Midbrain (tissue), 1 donor: ENCODE measurements around the gene MPST.

Experiments used
- DNase-seq: peaks from one replicate; lab custom pipeline; 2025; lab: John Stamatoyannopoulos, UW

Gene MPST

GRCh38 chr22:37000676-37001534 is 18.6 kb upstream of the MPST start:
- no peak for DNase-seq

- DNase-seq: no peak
Observed at GRCh38 chr22:37001826-37002225, 17.7 kb upstream of the MPST start.

- DNase-seq: no peak
Observed at GRCh38 chr22:37002633-37003032, 16.9 kb upstream of the MPST start.

GRCh38 chr22:37007651-37008050 is 11.9 kb upstream of the MPST start:
- DNase-seq: no peak

GRCh38 chr22:37008365-37008764 is 11.2 kb upstream of the MPST start:
- DNase-seq: no peak

GRCh38 chr22:37009490-37009889 is 10.1 kb upstream of the MPST start:
- DNase-seq: no peak

- DNase-seq: no peak
Observed at GRCh38 chr22:37010174-37010573, 9.4 kb upstream of the MPST start.

- DNase-seq: no peak
Observed at GRCh38 chr22:37010976-37011375, 8.6 kb upstream of the MPST start.

- DNase-seq: no peak
Observed at GRCh38 chr22:37011472-37011871, 8.1 kb upstream of the MPST start.

GRCh38 chr22:37012262-37012904 is 7.2 kb upstream of the MPST start:
- peak; percentile 59 for DNase-seq

- DNase-seq: no peak
Observed at GRCh38 chr22:37012956-37013355, 6.6 kb upstream of the MPST start.

- no peak for DNase-seq
Observed at GRCh38 chr22:37014415-37014806, 5.1 kb upstream of the MPST start.

- DNase-seq: no peak
Observed at GRCh38 chr22:37014835-37015586, 4.5 kb upstream of the MPST start.

- no peak for DNase-seq
Observed at GRCh38 chr22:37015587-37015878, 4.0 kb upstream of the MPST start.

- no peak for DNase-seq
Observed at GRCh38 chr22:37016134-37016910, 3.2 kb upstream of the MPST start.

- peak; percentile 8 for DNase-seq
Observed at GRCh38 chr22:37017356-37017755, 2.2 kb upstream of the MPST start.

GRCh38 chr22:37018086-37018814 is 1.3 kb upstream of the MPST start:
- no peak for DNase-seq

- DNase-seq: peak; percentile 54
Observed at GRCh38 chr22:37018815-37019308, 680 bp upstream of the MPST start.

- peak; percentile 44 for DNase-seq
Observed at GRCh38 chr22:37020192-37020479, 594 bp downstream of the MPST start.

GRCh38 chr22:37021041-37021440 is 1.5 kb downstream of the MPST start:
- DNase-seq: no peak

- DNase-seq: peak; percentile 48
Observed at GRCh38 chr22:37021710-37022482, 2.4 kb downstream of the MPST start.
